SK-N-MC (cell line): ENCODE measurements around the gene HPCAL4.

Experiments used
- EZH2 ChIP-seq: fragments of 200-600 bp; sonication (generic); IDR thresholded peaks from one replicate; pipeline ENCODE4 v1.6.1; 2017; ENCODE audit warnings: antibody characterized with exemption
- FOXP2 ChIP-seq: optimal IDR thresholded peaks from 2 replicates; pipeline ENCODE3; 2011; ENCODE audit warnings: mild to moderate bottlenecking, moderate library complexity; ENCODE audit not compliant: insufficient read depth; ENCODE audit errors: extremely low read length, control extremely low read depth
- POLR2AphosphoS5 ChIP-seq: IDR thresholded peaks from 2 replicates; pipeline ENCODE4 v1.6.1; 2012; ENCODE audit warnings: mild to moderate bottlenecking, low read depth, low read length, borderline replicate concordance

GRCh38 chr1:39691383-39692151 lies at the start of gene HPCAL4:
- no peak for TF ChIP-seq EZH2
- no peak for TF ChIP-seq POLR2AphosphoS5
- TF ChIP-seq FOXP2 = no peak
